ENCODE results near the gene SLC9A9. TPM values are rescaled to one million over a fixed set of nuclear protein-coding genes. Genes with fewer than 3 reads are reported as not detected.
A peak's percentile ranks its signal among the peaks of the same experiment; 100 is the strongest.

SLC9A9 gene
- total and polyA plus RNA-seq, 2 of the 8 experiments (the other 6 are each of a cell fraction or from before 2014, with no cell fraction given) = 0.48 to 1.1 TPM

GRCh38 chr3:143313893-143314188 lies 534.4 kb downstream of the SLC9A9 start:
- DNase-seq (ENCODE audit: low read depth in 1 of 2, low spot score in 2 of 2) (no peak), FAIRE-seq (no peak)
- Histone ChIP-seq H4K5ac (ENCODE audit: insufficient read length, low read depth, low read length) (no peak overlapping the region), H2BK15ac (ENCODE audit: low read length) (no peak overlapping the region), H3K4ac (replicated peaks; ENCODE audit: insufficient read length, low read depth, low read length) (no peak overlapping the region), H3K9ac (replicated peaks in 1 of 4; ENCODE audit: extremely low read depth in 1 of 4, low read depth in 3 of 4, low read length in 3 of 4) (no peak overlapping the region), H2BK20ac (ENCODE audit: low read length) (no peak overlapping the region), H3K4me2 (ENCODE audit: insufficient read depth in 1 of 2, low read depth in 2 of 2, low read length in 2 of 2) (no peak overlapping the region), H3K4me3 (ENCODE audit: extremely low read depth in 1 of 4, insufficient read depth in 2 of 4, low read depth in 3 of 4, low read length in 4 of 4) (no peak overlapping the region), H3K14ac (ENCODE audit: insufficient read length) (no peak overlapping the region), H3K4me1 (replicated peaks in 1 of 4; ENCODE audit: control insufficient read depth in 3 of 4, insufficient read depth in 4 of 4, low read length in 3 of 4) (no peaks in the 10 kb centered on the region), H3K79me1 (ENCODE audit: low read depth, low read length) (no peaks in the 10 kb centered on the region), H3K9me3 (ENCODE audit: insufficient read depth in 2 of 2, low read depth in 1 of 2, low read length in 1 of 2) (no peaks in the 10 kb centered on the region), H3K23me2 (ENCODE audit: low read depth, low read length) (no peaks in the 10 kb centered on the region), H3K36me3 (ENCODE audit: control insufficient read depth in 2 of 4, insufficient read depth in 4 of 4, low read length in 3 of 4) (no peaks in the 10 kb centered on the region), H2BK120ac (replicated peaks; ENCODE audit: low read depth, low read length) (no peak overlapping the region), H3K27me3 (replicated peaks in 1 of 4; ENCODE audit: control insufficient read depth in 3 of 4, extremely low read depth in 1 of 4, insufficient read depth in 3 of 4, low read length in 3 of 4) (no peaks in the 10 kb centered on the region), H3K18ac (ENCODE audit: extremely low read depth, low read length) (no peak overlapping the region), H4K20me1 (replicated peaks in 1 of 2; ENCODE audit: control insufficient read depth in 1 of 2, insufficient read depth in 2 of 2, low read length in 2 of 2) (no peaks in the 10 kb centered on the region), H4K8ac (ENCODE audit: extremely low read depth, insufficient read depth, low read length) (no peak overlapping the region), H4K91ac (replicated peaks; ENCODE audit: insufficient read length, low read length) (no peak overlapping the region), H2BK12ac (ENCODE audit: low read depth, low read length) (no peak overlapping the region), H2AFZ (ENCODE audit: low read length) (0 out of 2 replicates have a peak overlapping the region, but pooled peaks have one; percentile 23), H3K23ac (ENCODE audit: insufficient read length) (no peak overlapping the region), H2AK5ac (ENCODE audit: low read depth, low read length) (no peak overlapping the region), H3K56ac (replicated peaks; ENCODE audit: insufficient read length, low read depth, low read length) (no peak overlapping the region), H2BK5ac (ENCODE audit: low read depth, low read length) (no peak overlapping the region), H3K79me2 (ENCODE audit: control insufficient read depth in 1 of 2, insufficient read depth in 2 of 2, low read length in 2 of 2) (no peaks in the 10 kb centered on the region), H3K27ac (ENCODE audit: low read depth, low read length) (no peak overlapping the region)
- no peak for TF ChIP-seq CEBPB (IDR thresholded peaks at IDR 0.05; ENCODE audit: low read depth, low read length)
- TF ChIP-seq ATF3 (IDR thresholded peaks at IDR 0.05; ENCODE audit: insufficient read depth, low read depth, low read length) = no peak
- TF ChIP-seq PHF8 (conservative IDR thresholded peaks at IDR 0.05; ENCODE audit: low read depth, low read length) = no peak
- no peak for TF ChIP-seq MAX (IDR thresholded peaks at IDR 0.05)
- TF ChIP-seq ATF2 (IDR thresholded peaks at IDR 0.05; ENCODE audit: low read length) = no peak
- TF ChIP-seq ASH2L (IDR thresholded peaks at IDR 0.05; ENCODE audit: low read length) = no peak
- TF ChIP-seq USF2 (IDR thresholded peaks at IDR 0.05; ENCODE audit: low read length) = no peak
- no peak for TF ChIP-seq KDM5A (IDR thresholded peaks at IDR 0.05; ENCODE audit: low read length)
- TF ChIP-seq YY1 (IDR thresholded peaks at IDR 0.05; ENCODE audit: low read depth, low read length) = no peak
- no peak for TF ChIP-seq CBX5 (IDR thresholded peaks at IDR 0.05; ENCODE audit: low read depth, low read length)
- no peak for TF ChIP-seq POLR2AphosphoS5 (IDR thresholded peaks at IDR 0.05; ENCODE audit: low read depth, low read length)
- TF ChIP-seq GTF2F1 (IDR thresholded peaks at IDR 0.05; ENCODE audit: borderline replicate concordance, low read depth, low read length) = no peak
- 95% methylated on average over 2 of the region's 2 CpGs; no CpG with 5 or more reads in 1 of the 2 experiments for WGBS, 2 experiments (ENCODE audit: extremely low coverage in 1 of 2, insufficient coverage in 1 of 2, insufficient read length in 1 of 2, insufficient replicate concordance in 2 of 2, low coverage in 1 of 2, low lambda C conversion rate in 2 of 2, missing lambda C conversion rate in 1 of 2)
- ChIA-PET CTCF (ENCODE audit: partially characterized antibody) (no interaction called here), POLR2A (ENCODE audit: partially characterized antibody) (no interaction called here)
